Measurements from ENCODE around the gene PSMA5.

The PSMA5 gene

GRCh38 chr1:109394591-109395281 lies 31.5 kb downstream of the PSMA5 start:
- no peak for DNase-seq (ENCODE audit: low read depth, low spot score)
- no peak for TF ChIP-seq SUZ12 (IDR thresholded peaks at IDR 0.05; ENCODE audit: extremely low read depth, insufficient read depth, insufficient read length)
- TF ChIP-seq ZNF274 (IDR thresholded peaks at IDR 0.05; ENCODE audit: low read depth, low read length), result no peak
- Histone ChIP-seq H3K27me3 (ENCODE audit: insufficient read depth, insufficient read length) (peaks cover 10% of the 10 kb centered on the region), H3K4me3 (ENCODE audit: insufficient read length, low read depth) (no peak overlapping the region), H3K36me3 (ENCODE audit: insufficient read depth, insufficient read length, low read length) (no peaks in the 10 kb centered on the region), H3K4me1 (ENCODE audit: insufficient read depth, insufficient read length) (peaks cover 6% of the 10 kb centered on the region), H3K9ac (ENCODE audit: insufficient read length, low read depth) (no peak overlapping the region), H3K9me3 (ENCODE audit: insufficient read depth, low read length) (no peaks in the 10 kb centered on the region)

DNA sequence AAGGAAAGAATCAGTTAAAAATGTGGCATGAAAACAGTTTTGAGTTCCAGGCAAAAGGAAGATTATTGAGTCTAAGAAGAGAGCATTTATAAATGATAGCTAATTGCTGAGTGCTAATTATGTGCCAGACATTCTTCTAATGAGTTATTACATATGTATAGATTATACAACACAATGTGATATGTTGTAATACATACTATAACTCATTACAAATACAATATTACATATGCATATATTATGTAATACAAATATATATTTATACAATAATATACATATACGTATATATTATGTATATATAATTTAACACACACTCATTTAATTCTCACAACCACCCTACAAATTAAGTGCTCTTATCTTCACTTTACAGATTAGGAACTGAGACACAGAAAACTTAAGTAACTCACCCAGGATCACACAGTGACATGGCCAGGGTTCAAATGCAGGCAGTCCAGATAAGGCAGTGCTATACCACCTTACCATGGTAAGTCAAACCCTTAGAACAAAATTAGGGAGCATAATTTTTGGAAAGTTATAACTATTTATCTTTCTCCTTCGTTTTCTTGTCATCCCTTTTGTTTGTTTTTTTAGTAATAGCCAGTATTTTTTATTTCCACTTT lies 32.5 kb downstream of the PSMA5 start:
- peaks cover 6% of the 10 kb centered on the region for H3K4me1 ChIP-seq (ENCODE audit: insufficient read depth, insufficient read length)
- no peaks in the 10 kb centered on the region for H3K9me3 ChIP-seq (ENCODE audit: insufficient read depth, low read length)
- no peak for TF ChIP-seq ZNF274 (IDR thresholded peaks at IDR 0.05; ENCODE audit: low read depth, low read length)
- no peak for TF ChIP-seq YY1 (IDR thresholded peaks at IDR 0.05; ENCODE audit: insufficient read depth, insufficient read length)
- TF ChIP-seq SUZ12 (IDR thresholded peaks at IDR 0.05; ENCODE audit: extremely low read depth, insufficient read depth, insufficient read length), result no peak
- no peak for DNase-seq (ENCODE audit: low read depth, low spot score)
- no peak overlapping the region for H3K4me3 ChIP-seq (ENCODE audit: insufficient read length, low read depth)
- H3K9ac ChIP-seq (ENCODE audit: insufficient read length, low read depth), result no peak overlapping the region
- H3K36me3 ChIP-seq (ENCODE audit: insufficient read depth, insufficient read length, low read length), result no peaks in the 10 kb centered on the region
- H3K27me3 ChIP-seq (ENCODE audit: insufficient read depth, insufficient read length), result peaks cover 10% of the 10 kb centered on the region

DNA sequence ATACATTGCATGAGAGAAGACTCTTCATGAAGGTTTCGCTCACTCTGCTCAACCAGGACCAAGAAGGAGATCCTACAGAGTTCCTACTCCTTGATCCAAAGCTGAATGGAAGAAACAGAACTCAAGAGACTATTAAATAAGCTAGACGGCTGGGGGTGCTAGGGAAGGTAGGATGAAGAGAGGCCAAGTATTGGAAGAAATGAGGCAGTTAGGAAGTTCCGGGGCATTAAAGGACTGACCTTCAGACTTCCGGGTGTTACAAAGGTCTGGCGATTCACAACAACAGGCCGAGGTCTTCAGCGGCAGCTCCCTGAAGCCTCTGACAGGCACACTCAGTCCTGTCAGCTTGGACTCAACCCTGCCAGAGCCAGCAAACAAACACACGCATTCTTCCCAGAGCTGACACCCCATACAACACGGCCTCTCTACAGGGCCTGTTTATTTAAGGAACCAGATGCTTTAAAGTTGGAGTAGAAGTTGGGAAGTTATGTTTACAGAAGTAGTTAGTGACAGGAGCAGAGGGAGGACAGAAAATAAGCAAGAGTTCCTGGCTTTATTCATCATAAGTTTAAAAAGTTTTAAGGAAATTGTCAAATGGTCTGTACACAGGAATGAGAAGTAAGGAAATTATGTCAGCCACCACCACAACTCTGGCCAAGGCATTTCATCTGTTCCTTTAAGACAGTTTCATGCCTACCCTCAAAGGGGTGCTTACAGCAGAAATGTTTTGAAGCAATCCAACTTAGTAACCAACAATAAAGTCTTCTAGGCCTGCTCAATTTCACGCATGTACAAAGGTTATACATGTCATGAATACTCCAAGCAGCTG lies 33.2 kb downstream of the PSMA5 start:
- Histone ChIP-seq H3K4me1 (ENCODE audit: insufficient read depth, insufficient read length) (peaks cover 3% of the 10 kb centered on the region), H3K9ac (ENCODE audit: insufficient read length, low read depth) (no peak overlapping the region), H3K27me3 (ENCODE audit: insufficient read depth, insufficient read length) (peaks cover 10% of the 10 kb centered on the region), H3K9me3 (ENCODE audit: insufficient read depth, low read length) (no peaks in the 10 kb centered on the region), H3K36me3 (ENCODE audit: insufficient read depth, insufficient read length, low read length) (no peaks in the 10 kb centered on the region), H3K4me3 (ENCODE audit: insufficient read length, low read depth) (no peak overlapping the region)
- no peak for DNase-seq (ENCODE audit: low read depth, low spot score)
- TF ChIP-seq YY1 (IDR thresholded peaks at IDR 0.05; ENCODE audit: insufficient read depth, insufficient read length) (no peak), SUZ12 (IDR thresholded peaks at IDR 0.05; ENCODE audit: extremely low read depth, insufficient read depth, insufficient read length) (no peak), ZNF274 (IDR thresholded peaks at IDR 0.05; ENCODE audit: low read depth, low read length) (no peak)

GRCh38 chr1:109392037-109392787 lies 34.0 kb downstream of the PSMA5 start:
- Histone ChIP-seq H3K4me3 (ENCODE audit: insufficient read length, low read depth) (no peak overlapping the region), H3K9ac (ENCODE audit: insufficient read length, low read depth) (no peak overlapping the region), H3K9me3 (ENCODE audit: insufficient read depth, low read length) (no peaks in the 10 kb centered on the region), H3K4me1 (ENCODE audit: insufficient read depth, insufficient read length) (peaks cover 3% of the 10 kb centered on the region), H3K36me3 (ENCODE audit: insufficient read depth, insufficient read length, low read length) (no peaks in the 10 kb centered on the region), H3K27me3 (ENCODE audit: insufficient read depth, insufficient read length) (peaks cover 10% of the 10 kb centered on the region)
- no peak for DNase-seq (ENCODE audit: low read depth, low spot score)
- TF ChIP-seq SUZ12 (IDR thresholded peaks at IDR 0.05; ENCODE audit: extremely low read depth, insufficient read depth, insufficient read length) (no peak), YY1 (IDR thresholded peaks at IDR 0.05; ENCODE audit: insufficient read depth, insufficient read length) (no peak), ZNF274 (IDR thresholded peaks at IDR 0.05; ENCODE audit: low read depth, low read length) (no peak)

GRCh38 chr1:109391626-109392025 lies 34.6 kb downstream of the PSMA5 start:
- H3K27me3 ChIP-seq (ENCODE audit: insufficient read depth, insufficient read length), result peaks cover 5% of the 10 kb centered on the region
- no peak for DNase-seq (ENCODE audit: low read depth, low spot score)
- H3K9ac ChIP-seq (ENCODE audit: insufficient read length, low read depth), result no peak overlapping the region
- H3K4me3 ChIP-seq (ENCODE audit: insufficient read length, low read depth), result no peak overlapping the region
- peaks cover 3% of the 10 kb centered on the region for H3K4me1 ChIP-seq (ENCODE audit: insufficient read depth, insufficient read length)
- TF ChIP-seq ZNF274 (IDR thresholded peaks at IDR 0.05; ENCODE audit: low read depth, low read length), result no peak
- no peak for TF ChIP-seq YY1 (IDR thresholded peaks at IDR 0.05; ENCODE audit: insufficient read depth, insufficient read length)
- no peak for TF ChIP-seq SUZ12 (IDR thresholded peaks at IDR 0.05; ENCODE audit: extremely low read depth, insufficient read depth, insufficient read length)
- H3K9me3 ChIP-seq (ENCODE audit: insufficient read depth, low read length), result no peaks in the 10 kb centered on the region
- no peaks in the 10 kb centered on the region for H3K36me3 ChIP-seq (ENCODE audit: insufficient read depth, insufficient read length, low read length)

DNA sequence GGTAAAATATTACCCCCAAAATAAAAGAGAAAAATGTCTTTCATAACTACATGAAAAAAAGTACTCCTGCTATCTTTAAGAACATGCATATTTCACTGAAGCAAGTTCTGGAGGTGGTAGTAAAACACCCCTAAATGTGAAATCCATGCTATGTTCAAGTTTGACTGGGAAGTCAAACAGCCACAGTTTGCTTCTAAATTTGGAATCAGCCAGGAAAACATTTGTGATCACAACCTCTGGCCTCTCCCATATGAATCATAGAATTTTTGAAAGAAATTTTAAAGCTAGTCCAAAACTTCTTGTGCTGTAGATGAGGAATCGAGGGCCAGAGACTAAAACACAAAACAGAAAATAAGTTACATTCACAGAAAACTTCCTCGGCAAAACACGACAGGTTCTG lies 35.1 kb downstream of the PSMA5 start:
- no peak for DNase-seq (ENCODE audit: low read depth, low spot score)
- no peaks in the 10 kb centered on the region for H3K4me1 ChIP-seq (ENCODE audit: insufficient read depth, insufficient read length)
- H3K9me3 ChIP-seq (ENCODE audit: insufficient read depth, low read length), result no peaks in the 10 kb centered on the region
- no peaks in the 10 kb centered on the region for H3K36me3 ChIP-seq (ENCODE audit: insufficient read depth, insufficient read length, low read length)
- H3K9ac ChIP-seq (ENCODE audit: insufficient read length, low read depth), result no peak overlapping the region
- no peak for TF ChIP-seq ZNF274 (IDR thresholded peaks at IDR 0.05; ENCODE audit: low read depth, low read length)
- no peak for TF ChIP-seq YY1 (IDR thresholded peaks at IDR 0.05; ENCODE audit: insufficient read depth, insufficient read length)
- no peak for TF ChIP-seq SUZ12 (IDR thresholded peaks at IDR 0.05; ENCODE audit: extremely low read depth, insufficient read depth, insufficient read length)
- no peak overlapping the region for H3K4me3 ChIP-seq (ENCODE audit: insufficient read length, low read depth)
- no peaks in the 10 kb centered on the region for H3K27me3 ChIP-seq (ENCODE audit: insufficient read depth, insufficient read length)
